ENCODE data around the gene TCF15. TPM values are rescaled to one million over a fixed set of nuclear protein-coding genes. Genes with fewer than 3 reads are reported as not detected.

The TCF15 gene
- total and polyA plus RNA-seq, 2 of the 8 experiments (the other 6 are each of a cell fraction or from before 2014, with no cell fraction given), result 3.7 to 6.9 TPM

DNA sequence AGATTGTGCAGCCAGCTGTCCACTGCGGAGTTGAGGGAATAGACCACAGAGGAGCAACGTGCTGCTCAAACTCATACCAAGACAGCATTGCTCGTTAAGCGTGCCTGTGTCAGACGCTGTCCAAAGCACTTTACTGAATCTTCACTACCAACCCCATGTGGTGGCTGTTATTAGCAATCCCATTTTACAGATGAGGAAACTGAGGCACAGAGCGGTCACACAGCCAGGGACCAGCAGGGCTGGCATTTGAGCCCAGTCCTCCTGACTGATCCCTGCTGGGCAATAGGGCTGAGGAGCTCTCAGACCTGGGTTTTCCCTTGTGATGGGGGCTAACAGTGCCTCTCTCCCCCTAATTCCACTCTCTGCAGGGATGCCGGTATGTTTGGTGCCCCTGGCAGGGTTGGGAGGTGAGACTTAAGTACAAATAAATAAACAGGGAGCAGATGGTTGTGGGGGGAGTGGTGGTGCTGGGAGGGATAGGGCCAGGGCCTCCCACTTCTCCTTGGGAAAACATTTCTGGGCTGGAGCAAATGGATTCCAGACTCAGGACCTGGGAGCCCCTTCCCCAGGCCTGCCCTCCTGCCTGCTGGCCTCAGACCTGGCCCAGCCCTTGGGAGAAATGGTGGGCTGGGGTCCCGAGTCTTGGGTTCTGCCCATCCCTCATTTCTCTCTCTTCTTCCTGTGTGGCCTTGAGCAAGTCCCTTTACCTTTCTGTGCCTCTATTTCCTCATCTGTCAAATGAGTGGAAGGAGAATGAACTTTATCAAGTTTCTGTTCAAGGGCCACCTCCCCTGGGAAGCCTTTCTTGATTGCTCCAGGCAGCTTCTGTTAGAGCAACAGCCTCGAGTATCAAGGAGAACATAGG is 25.2 kb upstream of the TCF15 start:
- CTCF ChIA-PET (ENCODE audit: partially characterized antibody), result interaction anchor here (0.8 to 2.6 kb wide), 3 partner anchors 10 to 23 kb away, joined by 3 to 12 read pairs (median 4); no protein-coding TSS in a partner anchor
- Histone ChIP-seq H3K36me3 (ENCODE audit: control insufficient read depth in 2 of 4, insufficient read depth in 4 of 4, low read length in 3 of 4) (no peaks in the 10 kb centered on the region), H2AFZ (ENCODE audit: low read length) (no peak overlapping the region), H2BK12ac (ENCODE audit: low read depth, low read length) (no peak overlapping the region), H3K79me2 (ENCODE audit: control insufficient read depth in 1 of 2, insufficient read depth in 2 of 2, low read length in 2 of 2) (no peaks in the 10 kb centered on the region), H2BK120ac (replicated peaks; ENCODE audit: low read depth, low read length) (no peak overlapping the region), H3K27me3 (replicated peaks in 1 of 4; ENCODE audit: control insufficient read depth in 3 of 4, extremely low read depth in 1 of 4, insufficient read depth in 3 of 4, low read length in 3 of 4) (no peaks in the 10 kb centered on the region; a peak in 1 of 7 replicates), H3K27ac (ENCODE audit: low read depth, low read length) (no peak overlapping the region), H4K91ac (replicated peaks; ENCODE audit: insufficient read length, low read length) (peak overlapping the region; percentile 73), H3K4me1 (replicated peaks in 1 of 4; ENCODE audit: control insufficient read depth in 3 of 4, insufficient read depth in 4 of 4, low read length in 3 of 4) (peaks cover 0 to 2% (median 0%) of the 10 kb centered on the region in 4 experiments; a peak in 1 of 7 replicates), H2AK5ac (ENCODE audit: low read depth, low read length) (no peak overlapping the region), H2BK5ac (ENCODE audit: low read depth, low read length) (no peak overlapping the region), H3K18ac (ENCODE audit: extremely low read depth, low read length) (no peak overlapping the region), H3K79me1 (ENCODE audit: low read depth, low read length) (no peaks in the 10 kb centered on the region), H3K4me3 (ENCODE audit: extremely low read depth in 1 of 4, insufficient read depth in 2 of 4, low read depth in 3 of 4, low read length in 4 of 4) (no peak overlapping the region), H3K4ac (replicated peaks; ENCODE audit: insufficient read length, low read depth, low read length) (no peak overlapping the region), H2BK20ac (ENCODE audit: low read length) (no peak overlapping the region), H3K56ac (replicated peaks; ENCODE audit: insufficient read length, low read depth, low read length) (no peak overlapping the region), H3K14ac (ENCODE audit: insufficient read length) (no peak overlapping the region), H2BK15ac (ENCODE audit: low read length) (no peak overlapping the region), H3K23ac (ENCODE audit: insufficient read length) (no peak overlapping the region), H4K20me1 (replicated peaks in 1 of 2; ENCODE audit: control insufficient read depth in 1 of 2, insufficient read depth in 2 of 2, low read length in 2 of 2) (no peaks in the 10 kb centered on the region), H3K23me2 (ENCODE audit: low read depth, low read length) (no peaks in the 10 kb centered on the region), H3K4me2 (ENCODE audit: insufficient read depth in 1 of 2, low read depth in 2 of 2, low read length in 2 of 2) (no peak overlapping the region), H3K9ac (replicated peaks in 1 of 4; ENCODE audit: extremely low read depth in 1 of 4, low read depth in 3 of 4, low read length in 3 of 4) (no peak overlapping the region), H4K8ac (ENCODE audit: extremely low read depth, insufficient read depth, low read length) (no peak overlapping the region), H4K5ac (ENCODE audit: insufficient read length, low read depth, low read length) (no peak overlapping the region), H3K9me3 (ENCODE audit: insufficient read depth in 2 of 2, low read depth in 1 of 2, low read length in 1 of 2) (no peaks in the 10 kb centered on the region)
- FAIRE-seq (no peak), DNase-seq (ENCODE audit: low read depth in 1 of 2, low spot score in 2 of 2) (no peak)
- WGBS, 2 experiments (ENCODE audit: extremely low coverage in 1 of 2, insufficient coverage in 1 of 2, insufficient read length in 1 of 2, insufficient replicate concordance in 2 of 2, low coverage in 1 of 2, low lambda C conversion rate in 2 of 2, missing lambda C conversion rate in 1 of 2), result 89% methylated on average over 9 of the region's 9 CpGs; no CpG with 5 or more reads in 1 of the 2 experiments
- POLR2A ChIA-PET (ENCODE audit: partially characterized antibody), result interaction anchor here (1.1 kb wide), 1 partner anchor 93 kb away, joined by 3 read pairs; no protein-coding TSS in a partner anchor
- TF ChIP-seq RXRA (IDR thresholded peaks at IDR 0.05; ENCODE audit: insufficient read depth, low read depth, low read length) (no peak), BCL11A (IDR thresholded peaks at IDR 0.05; ENCODE audit: low read depth in 2 of 2, low read length in 2 of 2) (no peak), SUZ12 (IDR thresholded peaks at IDR 0.05; ENCODE audit: low read length) (no peak)
- TF ChIP-seq, protein P1, sequence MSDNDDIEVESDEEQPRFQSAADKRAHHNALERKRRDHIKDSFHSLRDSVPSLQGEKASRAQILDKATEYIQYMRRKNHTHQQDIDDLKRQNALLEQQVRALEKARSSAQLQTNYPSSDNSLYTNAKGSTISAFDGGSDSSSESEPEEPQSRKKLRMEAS (IDR thresholded peaks at IDR 0.05), result no peak

Measured in H1 (cell line).